Tongue (tissue), 2 donors: ENCODE data around the gene TUBB4A. TPM values are rescaled to one million over a fixed set of nuclear protein-coding genes. Genes with fewer than 3 reads are reported as not detected.

Source experiments
- DNase-seq: peaks from one replicate; pipeline ENCODE4 v3.0.0-alpha.2; 2015
- total RNA-seq: library from RNA; depleted of rRNA; stranded (reverse); fragments of >200 nt; gene quantifications from one replicate; pipeline ENCODE4 v1.2.3, GENCODE V29; 2014

Gene TUBB4A
- total RNA-seq, 1 donor from 2014 or later, result 1.6 TPM

DNA sequence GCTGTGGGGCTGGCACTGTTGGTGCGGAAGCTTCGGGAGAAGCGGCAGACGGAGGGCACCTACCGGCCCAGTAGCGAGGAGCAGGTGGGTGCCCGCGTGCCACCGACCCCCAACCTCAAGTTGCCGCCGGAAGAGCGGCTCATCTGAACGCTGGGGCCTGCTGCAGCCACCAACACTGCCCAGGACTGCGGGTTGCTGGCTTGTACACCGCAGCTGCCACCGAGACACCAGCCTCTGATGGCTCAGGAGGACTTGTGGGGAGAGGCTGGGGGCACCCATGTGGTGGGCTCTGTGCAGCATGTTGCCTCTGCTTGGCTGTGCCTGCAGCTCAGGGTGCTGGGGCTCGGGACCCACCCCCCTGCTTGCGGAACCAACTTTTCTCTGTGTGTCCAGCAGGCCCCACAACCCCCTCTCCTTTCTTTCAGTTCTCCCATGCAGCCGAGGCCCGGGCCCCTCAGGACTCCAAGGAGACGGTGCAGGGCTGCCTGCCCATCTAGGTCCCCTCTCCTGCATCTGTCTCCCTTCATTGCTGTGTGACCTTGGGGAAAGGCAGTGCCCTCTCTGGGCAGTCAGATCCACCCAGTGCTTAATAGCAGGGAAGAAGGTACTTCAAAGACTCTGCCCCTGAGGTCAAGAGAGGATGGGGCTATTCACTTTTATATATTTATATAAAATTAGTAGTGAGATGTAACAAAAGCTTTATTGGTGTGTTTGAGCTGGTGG lies 35.4 kb downstream of the TUBB4A start:
- no peak for DNase-seq

DNA sequence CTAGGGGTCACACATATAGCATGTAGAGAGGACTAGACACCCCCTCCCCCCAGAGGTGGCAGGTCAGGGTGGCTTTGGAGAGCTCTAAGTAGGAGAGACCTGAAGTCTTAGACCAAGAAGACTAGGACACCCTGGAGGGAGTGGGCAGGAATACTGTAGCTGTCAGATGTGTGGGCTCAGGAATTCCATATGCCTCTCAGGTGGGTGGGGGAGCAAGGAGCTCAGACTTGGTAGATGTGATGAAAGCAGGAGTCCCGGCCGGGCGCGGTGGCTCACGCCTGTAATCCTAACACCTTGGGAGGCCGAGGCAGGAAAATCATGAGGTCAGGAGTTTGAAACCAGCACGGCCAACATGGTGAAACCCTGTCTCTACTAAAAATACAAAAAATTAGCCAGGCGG lies 36.4 kb downstream of the TUBB4A start:
- no peak for DNase-seq

- DNase-seq, result no peak
Measured at GRCh38 chr19:6465006-6465405, 37.1 kb downstream of the TUBB4A start.

GRCh38 chr19:6464070-6464873 lies 37.8 kb downstream of the TUBB4A start, which contains the start of gene CRB3:
CRB3 (plus strand) TSS chr19:6464271; CDS start chr19:6464702, 431 bp downstream.
- peak; percentile 38 for DNase-seq

DNA sequence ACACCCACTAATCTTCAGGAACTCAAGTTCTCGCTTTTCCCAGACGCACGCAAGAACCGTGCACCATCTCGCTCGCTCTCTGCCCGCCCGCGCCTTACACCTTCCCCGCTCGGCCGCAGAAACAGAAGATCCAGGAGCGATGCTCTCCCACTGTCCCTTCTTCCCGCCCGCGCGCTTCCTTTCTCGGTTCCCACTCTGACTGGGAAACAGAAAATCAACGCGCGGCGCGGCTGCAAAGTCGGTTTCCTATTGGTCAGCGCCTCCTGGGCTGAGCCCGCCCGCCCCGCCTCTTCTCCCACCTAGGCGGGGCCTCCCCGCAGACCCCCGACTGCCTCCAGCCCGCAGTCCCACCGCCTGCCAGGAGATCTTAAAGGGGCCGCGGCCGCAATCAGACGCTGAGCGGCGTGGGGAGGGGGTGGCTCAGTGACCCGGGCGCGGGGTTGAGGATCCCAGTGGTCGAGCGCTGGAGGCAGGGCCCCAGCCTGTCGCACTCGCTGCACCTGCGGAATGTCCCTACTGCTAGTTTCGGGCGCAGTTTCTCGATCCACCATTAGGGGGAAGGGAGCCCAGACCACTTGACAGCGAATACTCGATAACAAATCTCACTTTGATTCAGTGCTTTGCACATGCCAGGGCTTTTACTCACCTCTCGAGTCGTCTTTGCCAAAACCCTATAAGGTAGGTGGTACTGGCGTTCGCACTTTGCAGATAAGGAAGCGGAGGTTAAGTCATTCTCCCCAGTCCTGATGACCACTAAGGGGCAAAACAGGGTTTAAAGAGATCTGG lies 41.8 kb downstream of the TUBB4A start:
- DNase-seq, result peak; percentile 99

DNA sequence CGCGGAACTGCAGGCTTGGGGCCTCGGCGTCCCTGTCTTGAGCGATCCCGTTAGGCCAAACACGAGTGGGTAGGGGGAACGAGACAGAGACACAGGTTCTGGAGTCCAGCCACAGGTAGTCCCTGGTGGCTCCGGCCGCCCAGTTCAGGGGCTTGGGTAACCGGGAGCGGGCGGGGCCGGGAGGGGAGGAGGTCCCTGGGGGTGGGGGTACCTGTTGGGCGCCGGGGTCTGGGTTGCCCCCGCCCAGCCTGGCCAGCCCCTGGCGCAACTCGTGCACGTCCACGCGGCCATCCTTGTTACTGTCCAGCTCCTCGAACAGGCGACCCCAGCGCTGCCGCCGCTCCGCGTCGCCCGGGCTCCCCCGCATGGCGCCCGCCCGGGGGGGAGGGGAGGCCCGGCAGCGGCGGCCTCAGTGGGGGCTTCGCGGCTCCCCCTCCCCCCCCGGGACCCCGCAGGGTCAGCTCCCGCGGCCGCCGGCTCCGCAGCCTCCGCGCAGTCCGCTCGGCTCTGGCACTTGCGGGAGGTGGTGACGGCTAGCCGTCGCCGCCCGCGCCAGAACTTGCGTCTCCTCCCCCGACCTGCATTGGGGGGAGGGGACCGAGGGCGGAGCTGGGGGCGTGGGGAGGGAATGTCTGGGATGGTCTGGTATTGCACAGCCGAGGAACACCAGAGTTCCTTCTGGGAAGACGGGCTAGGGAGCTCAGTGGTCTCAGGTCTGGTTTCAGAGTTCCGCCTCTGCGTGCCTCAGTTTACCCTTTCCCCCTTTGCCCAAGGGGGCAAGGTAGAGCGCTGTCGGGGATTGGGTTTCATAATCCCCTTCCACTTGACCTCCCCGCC lies 42.6 kb downstream of the TUBB4A start, which contains the start of gene SLC25A23:
SLC25A23 (minus strand) TSS at position 531 of the 837 bp plus-strand sequence; CDS start at position 367, 164 bp downstream.
- DNase-seq, result peak; percentile 89

DNA sequence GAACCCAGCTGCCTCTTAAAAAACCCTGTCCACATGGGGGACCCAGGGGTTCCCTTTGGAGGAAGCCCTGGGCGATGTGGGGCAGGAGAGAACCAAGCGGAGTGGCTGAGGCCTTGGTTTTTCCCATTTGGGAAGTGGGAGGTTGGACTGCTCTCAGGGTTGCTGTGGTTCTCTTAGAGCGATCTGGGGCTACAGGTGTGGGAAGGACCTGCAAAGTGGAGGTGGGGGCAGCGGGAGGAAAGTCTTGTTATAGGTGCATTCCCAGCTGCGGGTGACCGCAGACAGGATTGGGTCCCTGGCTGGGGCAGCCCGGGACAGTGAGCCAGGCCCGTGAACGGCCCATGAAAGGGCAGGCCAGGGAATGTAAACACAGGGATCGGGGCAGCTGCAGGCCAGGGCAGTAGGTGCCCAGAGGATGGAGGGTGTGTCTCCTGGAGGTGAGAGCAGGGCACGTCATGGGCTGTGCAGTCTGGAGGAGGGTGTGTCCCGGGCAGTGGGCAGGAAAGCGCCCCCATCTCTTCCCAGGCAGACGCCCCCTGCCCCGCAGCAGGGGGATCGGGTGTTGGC lies 43.3 kb downstream of the TUBB4A start:
- no peak for DNase-seq

DNA sequence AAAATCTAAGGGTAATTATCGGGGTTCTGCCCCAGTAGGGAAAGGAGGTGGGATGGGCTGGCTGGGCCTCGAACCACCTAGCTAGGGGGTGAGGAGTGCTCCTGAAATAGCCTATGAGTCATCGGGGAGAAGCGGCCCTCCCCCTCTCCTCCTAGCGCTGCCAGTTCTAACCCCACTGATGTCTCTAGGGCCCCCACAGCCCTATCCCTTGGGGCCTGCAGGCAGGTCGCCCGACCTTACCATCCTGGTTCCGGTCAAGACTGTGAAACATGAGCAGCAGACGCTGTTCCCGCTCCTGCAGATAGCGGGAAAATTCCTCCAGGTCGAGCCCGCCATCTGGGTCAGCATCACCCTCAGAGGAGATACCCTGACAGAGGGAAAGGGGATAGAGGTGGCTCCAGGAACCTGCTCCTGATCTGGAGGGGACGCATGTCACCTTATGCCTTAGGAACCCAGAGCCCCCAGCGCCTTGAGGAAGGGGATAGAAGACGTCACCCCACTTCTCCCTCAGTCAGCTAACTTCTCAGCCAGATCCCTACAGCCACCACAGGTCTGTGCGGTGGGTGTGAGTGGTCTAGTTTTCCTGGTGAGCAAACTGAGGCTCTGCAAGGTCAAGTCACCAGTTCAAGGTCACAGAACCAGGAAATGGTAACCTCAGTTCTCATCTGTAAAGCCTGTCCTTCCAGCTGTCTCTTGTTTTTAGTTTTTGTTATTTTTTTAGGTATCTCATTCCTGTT lies 44.0 kb downstream of the TUBB4A start:
- no peak for DNase-seq

GRCh38 chr19:6455924-6456323 lies 46.2 kb downstream of the TUBB4A start:
- no peak for DNase-seq

- DNase-seq, result no peak
Measured at GRCh38 chr19:6453951-6454565, 48.1 kb downstream of the TUBB4A start.

DNA sequence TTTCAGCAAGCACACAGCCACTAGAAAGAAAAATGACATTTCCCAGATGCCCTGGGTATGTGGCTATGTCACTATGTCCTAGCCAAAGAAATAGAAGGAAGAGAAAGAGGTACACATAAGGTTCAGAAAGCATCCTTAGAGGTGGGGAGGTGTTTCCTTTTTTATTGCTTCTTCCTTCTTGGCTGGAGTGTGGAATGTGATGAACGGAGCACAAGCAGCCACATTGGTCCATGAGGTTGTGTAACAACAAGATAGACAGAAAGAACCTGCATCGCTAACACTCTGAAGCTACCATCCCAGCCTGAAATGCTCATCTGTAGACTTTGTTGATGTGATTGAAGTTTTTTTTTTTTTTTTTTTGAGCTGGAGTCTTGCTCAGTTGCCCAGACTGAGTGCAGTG lies 49.2 kb downstream of the TUBB4A start:
- DNase-seq, result no peak

- no peak for DNase-seq
Measured at GRCh38 chr19:6452223-6452614, 49.9 kb downstream of the TUBB4A start.

DNA sequence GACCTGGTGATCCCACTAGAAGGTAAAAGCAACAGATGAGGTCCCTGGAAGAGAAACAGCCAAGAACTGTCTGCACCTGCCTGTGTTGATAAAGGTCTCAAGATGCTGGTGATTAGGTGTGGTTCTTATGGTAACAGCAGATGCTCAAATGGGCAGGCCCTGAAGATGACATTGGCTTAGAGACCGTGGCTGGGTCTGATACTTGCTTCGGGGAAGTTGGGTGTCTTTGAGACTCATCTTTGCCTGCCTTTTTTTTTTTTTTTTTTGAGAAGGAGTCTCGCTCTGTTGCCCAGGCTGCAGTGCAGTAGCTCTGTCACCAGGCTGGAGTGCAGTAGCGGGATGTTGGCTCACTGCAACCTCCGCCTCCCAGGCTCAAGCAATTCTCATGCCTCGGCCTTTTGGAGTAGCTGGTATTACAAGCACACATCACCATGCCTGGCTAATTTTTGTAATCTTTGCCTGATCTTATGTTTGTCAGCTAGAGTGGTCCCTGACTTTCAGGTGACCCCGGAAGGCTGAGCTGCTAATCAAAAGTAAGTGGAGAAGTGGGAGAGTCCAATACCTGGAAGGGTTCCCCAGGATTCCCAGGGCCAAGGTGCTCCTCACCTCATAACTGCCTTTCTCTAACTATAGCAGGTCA lies 50.4 kb downstream of the TUBB4A start:
- no peak for DNase-seq

- no peak for DNase-seq
Measured at GRCh38 chr19:6450166-6450565, 51.9 kb downstream of the TUBB4A start.

- no peak for DNase-seq
Measured at GRCh38 chr19:6448045-6448444, 54.1 kb downstream of the TUBB4A start.

- DNase-seq, result no peak
Measured at GRCh38 chr19:6446452-6446851, 55.7 kb downstream of the TUBB4A start.
